ENCODE measurements around the gene ATP2B3.

ATP2B3 gene

DNA sequence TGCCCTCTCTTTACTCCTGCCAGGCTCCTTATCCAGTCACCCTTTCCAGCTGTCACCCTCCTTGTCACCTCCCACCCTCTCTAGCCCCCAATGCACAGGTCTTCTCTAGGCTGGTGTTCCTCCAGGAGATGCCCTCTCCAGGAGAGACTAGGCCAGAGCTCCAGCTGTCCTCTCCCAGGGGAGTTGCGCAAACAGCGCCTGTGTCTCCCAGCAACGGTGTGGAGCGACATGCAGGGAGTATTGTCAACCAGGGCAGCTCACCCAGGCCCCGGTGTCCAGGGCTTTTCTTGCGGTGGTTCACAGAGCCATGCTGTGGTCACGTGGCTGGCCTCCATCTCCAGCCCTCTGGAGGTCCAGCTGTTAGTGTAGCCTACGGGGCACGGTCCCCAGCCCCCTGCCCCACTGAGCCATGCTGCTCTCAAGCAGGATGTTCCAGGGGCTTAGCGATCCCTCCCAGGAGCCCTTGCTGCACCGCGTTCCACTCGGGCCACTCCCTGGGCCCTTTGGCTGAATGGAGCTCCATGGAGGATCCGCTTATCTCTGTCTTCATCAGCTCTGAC, 46.7 kb downstream of the ATP2B3 start:
- H3K4me3 ChIP-seq (ENCODE audit: low read depth, low read length): no peak overlapping the region

DNA sequence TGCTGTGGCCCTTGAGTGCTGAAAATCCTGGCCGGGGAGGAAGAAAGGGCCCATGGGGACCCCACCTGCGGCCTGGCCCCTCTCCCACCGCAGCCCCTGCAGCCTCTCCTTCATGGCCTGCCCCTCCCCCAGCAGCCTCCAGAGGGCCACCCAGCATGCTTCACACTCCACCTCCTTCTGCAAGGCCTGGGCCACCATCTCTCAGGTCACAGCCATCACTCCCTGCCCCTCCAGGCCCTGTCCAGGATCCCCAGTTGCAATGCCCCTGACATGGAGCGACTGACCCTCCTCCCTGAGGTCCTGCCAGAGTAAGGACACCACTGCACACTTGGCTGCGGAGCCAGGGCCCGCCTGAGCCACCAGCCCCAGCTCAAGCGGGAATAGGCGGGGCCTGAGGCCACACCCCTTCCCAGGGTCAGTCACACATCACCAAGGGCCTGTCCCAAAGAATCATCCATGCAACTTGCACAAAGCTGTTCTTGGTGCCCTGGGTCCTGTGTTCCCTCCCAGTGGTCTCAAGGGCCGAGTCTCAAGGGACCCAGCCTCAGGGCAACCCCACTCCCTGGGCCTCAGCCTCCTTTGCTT, 48.6 kb downstream of the ATP2B3 start:
- no peak overlapping the region for H3K4me3 ChIP-seq (ENCODE audit: low read depth, low read length)

DNA sequence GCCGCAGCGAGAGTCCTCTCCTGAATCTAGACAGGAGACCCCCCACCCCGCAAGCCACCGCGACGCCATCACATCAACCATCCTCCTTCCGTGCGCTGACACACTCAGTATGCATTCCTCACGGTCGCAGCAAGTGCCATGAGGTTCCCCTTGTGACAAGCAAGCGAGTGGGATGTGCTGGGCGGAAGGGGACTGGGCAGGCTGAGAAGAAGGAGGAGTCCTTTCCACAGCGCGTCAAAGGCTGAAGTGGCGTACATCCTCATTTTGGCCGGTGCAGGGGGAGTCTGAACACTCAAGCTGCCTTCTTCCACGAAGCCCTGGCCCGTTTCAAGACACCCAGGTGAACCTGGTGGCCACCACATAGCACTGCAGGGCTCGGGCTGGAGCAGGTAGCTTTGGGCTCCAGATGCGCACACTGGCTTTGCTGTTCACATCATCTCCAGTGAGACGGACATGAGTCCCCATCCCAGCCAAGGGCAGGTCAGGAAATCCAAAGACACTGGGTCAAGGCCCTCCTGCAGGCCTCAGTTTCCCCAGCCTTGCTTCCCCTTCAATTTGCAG, 51.1 kb downstream of the ATP2B3 start:
- H3K4me3 ChIP-seq (ENCODE audit: low read depth, low read length): no peak overlapping the region

DNA sequence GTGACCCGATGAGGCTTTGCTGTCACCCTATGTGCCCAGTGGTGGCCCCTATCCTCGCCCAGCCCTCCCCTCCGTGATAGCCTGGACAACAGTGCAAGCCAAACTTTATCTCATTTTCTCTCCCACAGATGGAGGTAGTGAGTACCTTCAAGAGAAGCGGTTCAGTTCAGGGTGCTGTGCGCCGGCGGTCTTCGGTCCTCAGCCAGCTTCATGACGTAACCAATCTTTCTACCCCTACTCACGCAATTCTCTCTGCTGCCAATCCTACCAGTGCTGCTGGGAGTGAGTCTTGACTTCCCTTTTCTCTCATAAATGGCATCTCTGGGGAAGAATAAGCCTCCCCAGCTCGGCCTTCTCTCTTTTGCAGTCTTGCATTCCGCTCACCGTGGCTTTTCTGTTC, 52.0 kb downstream of the ATP2B3 start:
- H3K4me3 ChIP-seq (ENCODE audit: low read depth, low read length): no peak overlapping the region

DNA sequence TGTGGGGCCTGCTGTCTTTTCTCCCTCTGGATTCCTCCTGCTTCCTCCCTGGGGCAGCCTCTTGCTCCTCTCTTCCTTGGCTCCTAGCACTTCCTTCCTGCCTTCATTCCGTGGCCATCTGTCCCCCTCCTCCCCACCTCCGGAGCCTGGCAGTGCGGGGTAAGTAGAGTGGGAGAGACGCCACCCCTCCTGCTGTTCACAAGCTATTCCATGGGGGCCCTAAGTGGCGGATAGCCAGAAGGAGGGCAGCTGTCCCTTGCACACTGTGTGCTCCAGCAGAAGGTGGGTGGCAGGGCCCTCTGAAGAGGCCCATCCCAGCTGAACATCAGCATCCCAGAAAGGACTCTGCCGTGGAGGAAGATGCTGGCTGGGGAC, 54.1 kb downstream of the ATP2B3 start:
- no peak overlapping the region for H3K4me3 ChIP-seq (ENCODE audit: low read depth, low read length)

DNA sequence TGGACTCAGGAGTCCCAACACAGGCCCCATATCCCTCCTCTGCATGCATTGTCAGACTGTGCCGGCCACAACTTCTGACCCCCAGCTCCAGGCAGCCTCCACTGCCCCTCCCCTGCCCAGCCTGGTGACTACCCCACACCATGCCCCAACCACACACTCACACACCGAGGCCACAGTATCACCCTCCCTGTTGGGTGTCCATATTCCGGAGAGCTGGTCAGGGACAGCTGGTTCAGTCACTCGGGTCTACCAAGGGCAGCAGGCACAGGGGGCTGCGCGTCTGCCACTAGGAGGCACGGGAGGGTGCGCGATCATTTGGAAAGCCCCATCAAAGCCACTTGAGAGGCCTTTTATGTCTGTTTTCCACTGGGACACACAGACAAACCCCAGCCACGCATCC, 55.2 kb downstream of the ATP2B3 start:
- H3K4me3 ChIP-seq (ENCODE audit: low read depth, low read length): no peak overlapping the region

DNA sequence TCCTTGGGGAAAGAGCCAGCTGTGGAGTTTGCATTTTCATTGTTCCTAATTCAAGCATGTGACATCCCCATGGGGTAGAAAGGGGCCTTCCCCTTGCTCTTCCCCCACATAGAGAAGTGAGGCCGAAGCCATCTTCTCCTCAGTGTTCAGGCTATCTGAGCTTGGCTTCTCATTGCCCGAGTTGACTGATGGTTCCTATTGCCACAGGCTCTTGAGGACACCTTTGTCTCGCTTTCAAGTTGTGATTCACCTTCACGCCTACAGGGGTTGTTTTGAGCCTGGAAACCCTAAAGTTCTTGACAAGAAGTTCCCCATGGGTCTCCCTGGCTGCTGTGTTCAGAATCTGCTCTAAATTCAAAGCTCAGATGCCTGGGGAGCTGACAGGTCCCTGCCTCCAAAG, 56.5 kb downstream of the ATP2B3 start:
- no peak overlapping the region for H3K4me3 ChIP-seq (ENCODE audit: low read depth, low read length)

DNA sequence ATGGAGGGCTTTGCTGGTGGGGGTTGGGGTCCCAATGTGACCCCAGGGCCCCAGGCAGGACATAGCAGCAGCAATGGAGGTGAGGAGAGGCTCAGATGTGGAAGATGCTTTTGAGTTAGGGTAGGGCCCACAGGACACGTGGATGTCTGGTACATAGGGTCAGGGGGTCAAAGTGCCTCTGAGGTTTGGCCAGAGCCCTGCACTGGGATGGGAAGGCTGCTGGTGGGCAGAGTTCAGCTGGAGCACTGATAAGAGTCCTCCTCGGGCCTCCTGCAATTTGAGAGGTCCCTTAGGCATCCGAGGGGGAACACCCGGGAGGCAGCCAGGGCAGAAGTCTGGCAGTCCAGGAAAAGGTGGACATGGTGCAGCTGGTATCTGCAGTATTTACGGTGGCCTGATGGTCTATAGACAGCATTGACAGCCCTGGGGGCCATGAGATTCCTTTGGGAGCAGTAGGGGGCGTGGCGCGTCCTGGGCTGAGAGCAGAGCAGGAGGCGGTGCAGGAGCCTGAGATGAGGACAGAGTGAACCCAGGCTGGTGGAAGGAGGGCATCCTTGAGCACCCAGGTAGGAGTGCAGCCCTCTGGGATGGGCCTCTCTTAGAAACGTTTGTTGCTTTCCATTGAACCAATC, 58.9 kb downstream of the ATP2B3 start:
- no peak overlapping the region for H3K4me3 ChIP-seq (ENCODE audit: low read depth, low read length)

DNA sequence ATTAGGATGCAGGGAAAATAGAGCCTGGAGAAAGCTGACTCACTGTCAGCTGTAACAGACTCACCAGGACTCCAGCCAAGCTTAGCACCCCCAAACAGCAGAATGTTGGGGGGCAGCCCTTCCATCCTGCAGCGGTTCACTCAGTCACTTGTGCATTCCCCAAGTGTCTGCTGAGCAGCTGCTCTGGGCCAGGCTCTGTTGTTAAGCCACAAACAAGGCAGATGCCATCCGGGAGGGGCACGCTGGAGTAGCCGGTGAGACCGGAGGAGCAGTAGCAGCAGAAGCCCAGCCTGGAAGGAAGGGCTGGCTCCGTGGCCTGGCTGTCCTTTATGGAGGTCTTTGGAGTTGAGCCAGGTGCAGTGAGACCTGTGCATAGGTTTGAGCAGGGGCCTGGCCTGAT, 59.5 kb downstream of the ATP2B3 start:
- H3K4me3 ChIP-seq (ENCODE audit: low read depth, low read length): no peak overlapping the region

DNA sequence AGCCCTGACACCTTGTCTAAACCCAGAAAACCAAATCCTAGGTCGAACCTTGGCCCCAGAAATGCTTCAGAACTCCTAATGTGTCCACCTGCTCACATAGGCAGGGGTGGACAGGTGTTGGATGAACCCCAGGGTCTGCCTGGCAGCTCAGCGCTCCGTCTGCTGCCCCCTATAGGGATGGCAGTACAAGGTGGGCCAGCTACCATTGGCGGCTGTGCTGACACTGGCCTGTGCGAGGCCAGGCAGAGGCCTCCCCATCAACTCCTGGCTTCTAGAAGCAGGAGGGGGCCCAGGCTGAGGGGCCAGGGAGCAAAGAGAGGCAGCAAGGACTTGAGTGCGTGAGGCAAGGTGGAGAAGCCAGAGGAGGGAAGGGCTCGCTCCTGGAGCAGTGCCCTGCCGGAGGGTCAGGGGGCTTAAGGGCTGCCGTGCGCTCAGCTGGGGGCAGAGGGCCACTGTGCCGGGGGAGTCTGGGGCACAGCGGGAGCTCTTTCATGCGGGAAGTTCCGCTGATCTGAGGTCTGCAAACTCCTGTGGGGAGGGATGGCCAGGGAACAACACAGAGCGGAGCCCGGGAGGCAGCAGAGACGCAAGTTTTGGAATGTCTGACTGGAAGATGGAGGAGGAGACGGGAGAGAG, 60.9 kb downstream of the ATP2B3 start:
- no peak overlapping the region for H3K4me3 ChIP-seq (ENCODE audit: low read depth, low read length)

- no peak overlapping the region for H3K4me3 ChIP-seq (ENCODE audit: low read depth, low read length)
Observed at GRCh38 chrX:153578889-153579288, 61.4 kb downstream of the ATP2B3 start.

GRCh38 chrX:153580700-153581386, 63.4 kb downstream of the ATP2B3 start:
- no peak overlapping the region for H3K4me3 ChIP-seq (ENCODE audit: low read depth, low read length)

- no peak overlapping the region for H3K4me3 ChIP-seq (ENCODE audit: low read depth, low read length)
Observed at GRCh38 chrX:153582896-153583295, 65.5 kb downstream of the ATP2B3 start.

DNA sequence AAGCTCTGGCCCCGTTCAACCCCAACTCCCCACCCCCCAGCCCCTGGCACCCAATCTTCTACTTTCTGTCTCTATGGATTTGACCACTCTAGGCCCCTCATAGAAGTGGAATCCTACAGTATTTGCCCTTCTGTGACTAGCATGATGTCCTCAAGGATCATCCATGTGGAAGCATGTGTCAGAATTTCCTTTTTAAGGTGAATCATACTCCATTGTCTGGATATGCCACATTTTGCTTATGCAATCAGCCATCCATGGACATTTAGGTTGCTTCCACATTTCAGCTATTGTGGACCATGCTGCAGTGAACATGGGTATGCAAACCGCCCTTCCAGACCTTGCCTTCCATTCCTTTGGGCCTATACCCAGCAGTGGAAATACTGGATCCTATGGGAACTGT, 66.0 kb downstream of the ATP2B3 start:
- H3K4me3 ChIP-seq (ENCODE audit: low read depth, low read length): no peak overlapping the region

DNA sequence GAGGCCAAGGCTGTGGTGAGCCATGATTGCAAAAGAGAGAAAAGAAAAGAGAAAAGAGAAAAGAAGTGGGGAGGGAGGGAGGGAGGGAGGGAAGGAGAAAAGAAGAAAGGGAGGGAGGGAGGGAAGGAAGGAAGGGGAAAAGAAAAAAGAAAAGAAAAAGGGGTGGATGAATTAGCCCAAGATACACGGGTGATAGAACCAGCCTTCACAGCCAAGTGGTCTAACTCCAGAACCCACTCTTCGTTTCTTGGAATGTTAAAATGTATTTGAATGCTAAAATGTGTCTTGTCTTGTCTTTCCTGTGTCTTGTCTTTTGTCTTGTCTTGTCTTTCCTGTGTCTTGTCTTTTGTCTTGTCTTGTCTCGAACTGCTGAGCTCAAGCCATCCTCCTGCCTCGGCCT, 68.4 kb downstream of the ATP2B3 start:
- H3K4me3 ChIP-seq (ENCODE audit: low read depth, low read length): no peak overlapping the region

DNA sequence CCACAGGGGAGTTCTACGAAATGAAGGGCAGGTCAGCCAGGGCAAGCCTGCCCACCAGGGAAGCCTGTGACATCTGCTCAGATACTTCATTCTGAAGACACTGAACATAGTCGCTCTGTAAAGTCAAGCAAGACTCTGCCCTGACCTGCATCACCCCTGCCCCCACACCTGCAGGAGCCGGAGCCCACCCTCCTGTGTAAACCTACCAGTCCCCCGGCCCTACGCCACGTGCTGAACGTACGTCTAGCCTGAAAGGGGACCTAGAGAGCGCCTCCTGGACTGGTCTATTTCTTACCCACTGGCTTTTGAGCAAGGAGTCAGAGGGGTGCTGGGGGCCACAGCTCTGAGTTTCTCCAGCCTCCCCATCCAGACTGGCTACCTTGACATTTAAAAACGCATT, 69.9 kb downstream of the ATP2B3 start:
- no peak overlapping the region for H3K4me3 ChIP-seq (ENCODE audit: low read depth, low read length)

- H3K4me3 ChIP-seq (ENCODE audit: low read depth, low read length): no peak overlapping the region
Observed at GRCh38 chrX:153588021-153588781, 70.8 kb downstream of the ATP2B3 start.

GRCh38 chrX:153588782-153589446, 71.5 kb downstream of the ATP2B3 start:
- H3K4me3 ChIP-seq (ENCODE audit: low read depth, low read length): no peak overlapping the region

GRCh38 chrX:153590961-153591956, 73.8 kb downstream of the ATP2B3 start:
- no peak overlapping the region for H3K4me3 ChIP-seq (ENCODE audit: low read depth, low read length)
